ENCODE results near the gene TRMT6. TPM values are rescaled to one million over a fixed set of nuclear protein-coding genes. Genes with fewer than 3 reads are reported as not detected.

The TRMT6 gene
- total RNA-seq, 1 donor = 5.4 TPM

DNA sequence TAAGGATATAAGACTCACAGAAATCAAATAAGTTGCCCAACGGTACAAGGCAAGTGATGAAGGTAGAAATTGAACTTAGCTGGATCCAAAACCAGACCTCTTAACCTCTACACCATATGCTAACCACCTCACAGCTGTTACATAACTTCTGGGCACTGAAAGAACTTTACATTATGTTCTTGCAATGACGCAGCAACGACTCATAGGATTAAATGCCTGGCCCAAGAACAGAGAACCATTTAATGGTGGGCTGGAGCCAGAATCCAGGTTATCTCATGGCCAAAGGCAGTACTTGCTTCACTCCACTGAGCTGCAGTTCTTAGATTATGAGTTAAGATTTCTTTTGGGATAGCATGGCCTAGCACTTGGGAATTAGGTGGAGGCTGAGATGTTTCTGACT lies 4.4 kb downstream of the TRMT6 start:
- peak; percentile 65 for DNase-seq (ENCODE audit: insufficient read length, low spot score, missing footprints)
- Histone ChIP-seq H3K79me2 (ENCODE audit: insufficient read depth, low read length) (peaks cover 34% of the 10 kb centered on the region), H3K9me3 (ENCODE audit: low read depth, low read length) (no peaks in the 10 kb centered on the region), H4K20me1 (ENCODE audit: insufficient read depth, low read length) (peaks cover 4% of the 10 kb centered on the region), H2AFZ (ENCODE audit: low read length) (no peak overlapping the region), H3K27ac (ENCODE audit: low read depth, low read length) (no peak overlapping the region), H3K4me1 (ENCODE audit: insufficient read depth, low read length) (peaks cover 8% of the 10 kb centered on the region), H3K4me2 (ENCODE audit: insufficient read depth, low read length) (no peak overlapping the region), H3K4me3 (ENCODE audit: insufficient read depth, low read length) (no peak overlapping the region), H3K36me3 (ENCODE audit: insufficient read depth, low read length) (peaks cover 42% of the 10 kb centered on the region), H3K27me3 (ENCODE audit: insufficient read depth, low read length) (no peaks in the 10 kb centered on the region)
- TF ChIP-seq, protein P1, sequence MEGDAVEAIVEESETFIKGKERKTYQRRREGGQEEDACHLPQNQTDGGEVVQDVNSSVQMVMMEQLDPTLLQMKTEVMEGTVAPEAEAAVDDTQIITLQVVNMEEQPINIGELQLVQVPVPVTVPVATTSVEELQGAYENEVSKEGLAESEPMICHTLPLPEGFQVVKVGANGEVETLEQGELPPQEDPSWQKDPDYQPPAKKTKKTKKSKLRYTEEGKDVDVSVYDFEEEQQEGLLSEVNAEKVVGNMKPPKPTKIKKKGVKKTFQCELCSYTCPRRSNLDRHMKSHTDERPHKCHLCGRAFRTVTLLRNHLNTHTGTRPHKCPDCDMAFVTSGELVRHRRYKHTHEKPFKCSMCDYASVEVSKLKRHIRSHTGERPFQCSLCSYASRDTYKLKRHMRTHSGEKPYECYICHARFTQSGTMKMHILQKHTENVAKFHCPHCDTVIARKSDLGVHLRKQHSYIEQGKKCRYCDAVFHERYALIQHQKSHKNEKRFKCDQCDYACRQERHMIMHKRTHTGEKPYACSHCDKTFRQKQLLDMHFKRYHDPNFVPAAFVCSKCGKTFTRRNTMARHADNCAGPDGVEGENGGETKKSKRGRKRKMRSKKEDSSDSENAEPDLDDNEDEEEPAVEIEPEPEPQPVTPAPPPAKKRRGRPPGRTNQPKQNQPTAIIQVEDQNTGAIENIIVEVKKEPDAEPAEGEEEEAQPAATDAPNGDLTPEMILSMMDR (IDR thresholded peaks at IDR 0.05; ENCODE audit: extremely low read depth, low read depth, low read length) = no peak

DNA sequence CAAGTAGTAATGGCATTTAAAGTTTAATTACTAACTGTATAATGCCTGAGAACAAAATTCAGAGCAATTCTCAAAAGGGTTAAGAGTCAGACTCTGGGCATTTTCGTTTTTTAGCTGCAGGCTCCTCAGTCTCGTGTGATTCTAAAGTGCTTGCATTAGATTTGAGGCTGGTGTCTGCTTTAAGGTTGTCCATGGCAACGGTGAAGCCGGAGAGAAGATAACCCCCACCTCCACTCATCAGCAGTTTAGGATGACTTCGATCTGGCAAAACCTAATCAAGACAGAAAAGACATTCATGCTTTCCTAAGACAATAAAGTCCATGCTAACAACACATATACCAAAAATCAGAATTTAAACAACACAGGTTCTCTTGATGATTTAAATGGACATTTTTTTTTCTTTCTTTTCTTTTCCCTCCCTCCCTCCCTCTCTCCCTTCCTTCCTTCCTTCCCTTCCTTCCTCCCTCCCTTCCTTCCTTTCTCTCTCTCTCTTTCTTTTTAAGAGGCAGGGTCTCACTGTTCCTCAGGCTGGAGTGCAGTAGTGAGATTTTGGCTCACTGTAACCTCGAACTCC lies 11.8 kb downstream of the TRMT6 start:
- TF ChIP-seq, protein P1 (IDR thresholded peaks at IDR 0.05; ENCODE audit: extremely low read depth, low read depth, low read length) = no peak
- no peak overlapping the region for H3K4me2 ChIP-seq (ENCODE audit: insufficient read depth, low read length)
- H3K36me3 ChIP-seq (ENCODE audit: insufficient read depth, low read length) = peaks cover 42% of the 10 kb centered on the region
- H3K27me3 ChIP-seq (ENCODE audit: insufficient read depth, low read length) = no peaks in the 10 kb centered on the region
- H3K4me1 ChIP-seq (ENCODE audit: insufficient read depth, low read length) = no peaks in the 10 kb centered on the region
- no peaks in the 10 kb centered on the region for H3K9me3 ChIP-seq (ENCODE audit: low read depth, low read length)
- H3K27ac ChIP-seq (ENCODE audit: low read depth, low read length) = no peak overlapping the region
- no peak overlapping the region for H3K4me3 ChIP-seq (ENCODE audit: insufficient read depth, low read length)
- H3K79me2 ChIP-seq (ENCODE audit: insufficient read depth, low read length) = no peaks in the 10 kb centered on the region
- H2AFZ ChIP-seq (ENCODE audit: low read length) = no peak overlapping the region
- no peaks in the 10 kb centered on the region for H4K20me1 ChIP-seq (ENCODE audit: insufficient read depth, low read length)
- DNase-seq (ENCODE audit: insufficient read length, low spot score, missing footprints) = no peak

DNA sequence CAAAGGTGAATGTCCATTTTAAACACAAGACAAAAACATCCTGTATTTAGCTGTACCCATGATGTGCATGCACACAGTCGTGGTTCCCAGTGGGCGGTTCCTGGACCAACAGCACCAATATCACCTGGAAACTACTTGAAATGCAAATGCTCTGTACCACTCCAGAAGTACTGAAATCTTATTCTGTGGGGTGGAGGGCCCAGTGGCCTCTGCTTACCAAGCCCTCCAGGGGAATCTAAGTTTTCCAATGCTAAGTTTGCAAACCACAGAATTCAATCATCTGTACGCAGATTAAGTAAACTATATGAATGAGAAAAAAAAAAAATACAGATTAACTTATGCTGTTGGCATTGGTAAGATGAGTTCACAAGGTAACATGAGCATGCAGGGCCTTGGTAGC lies 14.1 kb downstream of the TRMT6 start:
- Histone ChIP-seq H3K4me1 (ENCODE audit: insufficient read depth, low read length) (no peaks in the 10 kb centered on the region), H3K4me3 (ENCODE audit: insufficient read depth, low read length) (no peak overlapping the region), H3K27ac (ENCODE audit: low read depth, low read length) (no peak overlapping the region), H3K79me2 (ENCODE audit: insufficient read depth, low read length) (no peaks in the 10 kb centered on the region), H2AFZ (ENCODE audit: low read length) (no peak overlapping the region), H3K4me2 (ENCODE audit: insufficient read depth, low read length) (no peak overlapping the region), H4K20me1 (ENCODE audit: insufficient read depth, low read length) (no peaks in the 10 kb centered on the region), H3K27me3 (ENCODE audit: insufficient read depth, low read length) (peaks cover 3% of the 10 kb centered on the region), H3K9me3 (ENCODE audit: low read depth, low read length) (no peaks in the 10 kb centered on the region), H3K36me3 (ENCODE audit: insufficient read depth, low read length) (peaks cover 20% of the 10 kb centered on the region)
- DNase-seq (ENCODE audit: insufficient read length, low spot score, missing footprints) = no peak
- TF ChIP-seq, protein P1 (IDR thresholded peaks at IDR 0.05; ENCODE audit: extremely low read depth, low read depth, low read length) = no peak

DNA sequence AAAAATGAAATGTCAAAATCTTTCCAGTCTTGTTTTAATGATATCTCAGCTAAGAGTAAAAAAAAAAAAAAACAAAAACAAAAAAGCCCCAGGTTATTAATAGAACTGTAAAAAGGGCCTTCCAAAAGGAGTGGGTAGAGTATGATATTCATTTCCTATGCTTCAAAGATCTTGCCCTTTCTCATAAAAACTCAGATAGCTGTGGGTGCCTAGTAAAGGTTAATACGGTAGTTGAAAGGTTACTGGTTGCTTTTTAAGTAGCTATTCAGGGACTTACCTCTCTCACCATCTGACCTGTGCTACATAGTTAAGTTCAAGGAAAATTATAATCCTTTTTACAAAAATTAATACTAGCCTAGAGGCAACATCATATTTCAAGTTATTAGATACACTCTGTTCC lies 14.9 kb downstream of the TRMT6 start:
- Histone ChIP-seq H3K4me1 (ENCODE audit: insufficient read depth, low read length) (no peaks in the 10 kb centered on the region), H3K9me3 (ENCODE audit: low read depth, low read length) (no peaks in the 10 kb centered on the region), H3K4me2 (ENCODE audit: insufficient read depth, low read length) (no peak overlapping the region), H4K20me1 (ENCODE audit: insufficient read depth, low read length) (no peaks in the 10 kb centered on the region), H3K36me3 (ENCODE audit: insufficient read depth, low read length) (peaks cover 14% of the 10 kb centered on the region), H3K79me2 (ENCODE audit: insufficient read depth, low read length) (no peaks in the 10 kb centered on the region), H3K27ac (ENCODE audit: low read depth, low read length) (no peak overlapping the region), H2AFZ (ENCODE audit: low read length) (no peak overlapping the region), H3K27me3 (ENCODE audit: insufficient read depth, low read length) (peaks cover 7% of the 10 kb centered on the region), H3K4me3 (ENCODE audit: insufficient read depth, low read length) (no peak overlapping the region)
- TF ChIP-seq, protein P1 (IDR thresholded peaks at IDR 0.05; ENCODE audit: extremely low read depth, low read depth, low read length) = no peak
- no peak for DNase-seq (ENCODE audit: insufficient read length, low spot score, missing footprints)

All from osteoblast (primary cell).